ENCODE data around the gene CHP1.
"Not testable (repeated sequence)": the region's sequence is repeated elsewhere in the genome, so short reads cannot be mapped to it uniquely, and the experiment has no call there.

GRCh38 chr15:41282436-41282835 lies 51.4 kb downstream of the CHP1 start:
- TF ChIP-seq CTCF, POLR2A (IDR thresholded peaks at IDR 0.05): not testable (repeated sequence)
